Measurements from ENCODE around the gene ABCF3. TPM values are rescaled to one million over a fixed set of nuclear protein-coding genes. Genes with fewer than 3 reads are reported as not detected.

ABCF3 gene
- total RNA-seq, 1 experiment from 2014 or later, result 56.1 TPM

- no peak overlapping the region for H3T11ph ChIP-seq (ENCODE audit: low read length)
- H3K36me3 Mint-ChIP-seq (ENCODE audit: insufficient read depth in 1 of 3, low read depth in 3 of 3), result peaks cover 45 to 76% (median 65%) of the 10 kb centered on the region in 3 experiments
These were observed 3.4 kb downstream of the ABCF3 start for GRCh38 chr3:184189421-184189820.

More at GRCh38 chr3:184189421-184189820, 3.4 kb downstream of the ABCF3 start:
- H3K27ac ChIP-seq (ENCODE audit: insufficient read length, low read depth, low read length), result no peak overlapping the region
- no peak overlapping the region for H4K8ac ChIP-seq (replicated peaks; ENCODE audit: insufficient read length, low read depth, low read length)
- H3K79me2 ChIP-seq (ENCODE audit: insufficient read depth, low read length), result peaks cover 5% of the 10 kb centered on the region; the same call in 1 of the 2 replicates
- H2BK120ac ChIP-seq (ENCODE audit: low read depth, low read length, poor library complexity, severe bottlenecking), result no peak overlapping the region
- no peaks in the 10 kb centered on the region for H3K9me3 ChIP-seq (ENCODE audit: control insufficient read depth, low read depth, low read length)
- no peak overlapping the region for H4K5ac ChIP-seq (ENCODE audit: insufficient read length, low read depth, low read length)
- H3K27me3 ChIP-seq (ENCODE audit: insufficient read depth, low read length), result no peaks in the 10 kb centered on the region
- WGBS (ENCODE audit: extremely low coverage, insufficient read length, low lambda C conversion rate), result no CpG with 5 or more reads among the region's 13 CpGs
- H3K56ac ChIP-seq (ENCODE audit: insufficient read length, low read depth, low read length), result no peak overlapping the region
- no peak overlapping the region for H3K4me2 ChIP-seq (ENCODE audit: insufficient read depth, insufficient read length, low read length)
- no peak overlapping the region for H3K9ac ChIP-seq (ENCODE audit: extremely low read depth, insufficient read length, low read length)
- Mint-ChIP-seq H3K4me3 (no peak overlapping the region), H3K4me1 (peaks cover 20 to 21% of the 10 kb centered on the region in 2 experiments), H3K27ac (no peak overlapping the region), H3K27me3 (ENCODE audit: low read depth) (peaks cover 1% of the 10 kb centered on the region; the same call in 1 of the 2 replicates), H3K9me3 (no peaks in the 10 kb centered on the region; a peak in 1 of 5 replicates)
- H4K20me1 ChIP-seq (ENCODE audit: control insufficient read depth, insufficient read depth, insufficient read length), result no peaks in the 10 kb centered on the region
- H2BK20ac ChIP-seq (ENCODE audit: low read depth, low read length, poor library complexity, severe bottlenecking), result no peak overlapping the region
- no peaks in the 10 kb centered on the region for H3K4me1 ChIP-seq (ENCODE audit: insufficient read depth, low read length)
- no peak overlapping the region for H3K4ac ChIP-seq (ENCODE audit: low read depth, low read length)
- no peak overlapping the region for H2AK5ac ChIP-seq (ENCODE audit: insufficient read length, low read length)
- no peak overlapping the region for H3K14ac ChIP-seq (ENCODE audit: insufficient read depth, low read length)
- peaks cover 5% of the 10 kb centered on the region for H3K79me1 ChIP-seq (ENCODE audit: insufficient read depth, low read depth, low read length, poor library complexity, severe bottlenecking)
- H3K23ac ChIP-seq (ENCODE audit: insufficient read length, low read depth, low read length), result no peak overlapping the region
- no peak for DNase-seq
- no peak overlapping the region for H4K91ac ChIP-seq (ENCODE audit: insufficient read length, low read depth, low read length)
- H2BK5ac ChIP-seq (ENCODE audit: insufficient read length, low read length), result no peak overlapping the region
- no peak overlapping the region for H3K18ac ChIP-seq (ENCODE audit: insufficient read length, low read depth, low read length)
- H3K23me2 ChIP-seq (ENCODE audit: insufficient read length, low read depth, low read length, poor library complexity, severe bottlenecking), result peaks cover 14% of the 10 kb centered on the region
- H2BK15ac ChIP-seq (ENCODE audit: low read depth, low read length), result no peak overlapping the region
- no peak overlapping the region for H2BK12ac ChIP-seq (ENCODE audit: insufficient read length, low read depth, low read length)
- no peak overlapping the region for H2AFZ ChIP-seq (ENCODE audit: low read length)
- TF ChIP-seq, protein P1, sequence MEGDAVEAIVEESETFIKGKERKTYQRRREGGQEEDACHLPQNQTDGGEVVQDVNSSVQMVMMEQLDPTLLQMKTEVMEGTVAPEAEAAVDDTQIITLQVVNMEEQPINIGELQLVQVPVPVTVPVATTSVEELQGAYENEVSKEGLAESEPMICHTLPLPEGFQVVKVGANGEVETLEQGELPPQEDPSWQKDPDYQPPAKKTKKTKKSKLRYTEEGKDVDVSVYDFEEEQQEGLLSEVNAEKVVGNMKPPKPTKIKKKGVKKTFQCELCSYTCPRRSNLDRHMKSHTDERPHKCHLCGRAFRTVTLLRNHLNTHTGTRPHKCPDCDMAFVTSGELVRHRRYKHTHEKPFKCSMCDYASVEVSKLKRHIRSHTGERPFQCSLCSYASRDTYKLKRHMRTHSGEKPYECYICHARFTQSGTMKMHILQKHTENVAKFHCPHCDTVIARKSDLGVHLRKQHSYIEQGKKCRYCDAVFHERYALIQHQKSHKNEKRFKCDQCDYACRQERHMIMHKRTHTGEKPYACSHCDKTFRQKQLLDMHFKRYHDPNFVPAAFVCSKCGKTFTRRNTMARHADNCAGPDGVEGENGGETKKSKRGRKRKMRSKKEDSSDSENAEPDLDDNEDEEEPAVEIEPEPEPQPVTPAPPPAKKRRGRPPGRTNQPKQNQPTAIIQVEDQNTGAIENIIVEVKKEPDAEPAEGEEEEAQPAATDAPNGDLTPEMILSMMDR (conservative IDR thresholded peaks at IDR 0.05), result no peak
